Measurements from ENCODE around the gene SPHK1.

SPHK1 gene

DNA sequence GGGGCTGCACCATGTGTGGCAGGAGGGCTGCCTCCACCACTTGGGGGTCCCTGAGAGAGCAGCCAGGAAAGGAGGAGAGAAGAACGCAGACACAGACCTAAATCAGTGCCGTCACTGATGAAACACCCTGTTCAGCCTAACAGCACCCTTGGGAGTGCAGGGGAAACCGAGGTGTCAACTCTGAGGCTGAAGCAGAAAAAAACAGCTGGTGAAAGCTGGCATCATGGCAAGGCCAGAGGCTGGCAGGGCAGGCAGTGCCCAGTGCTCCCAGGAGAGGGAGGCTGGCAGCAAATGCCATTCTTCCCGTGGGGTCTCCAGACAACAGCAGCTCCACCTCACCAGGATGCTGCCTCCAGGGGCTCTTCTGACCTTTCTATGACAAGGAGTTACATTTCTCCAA lies 23.1 kb downstream of the SPHK1 start:
- peak overlapping the region; percentile 1; the same call in 1 of the 2 replicates for H3K27ac ChIP-seq
- no peak for DNase-seq (ENCODE audit: low spot score)
- no peak for TF ChIP-seq CTCF (conservative IDR thresholded peaks at IDR 0.05; ENCODE audit: low read depth)
- ChIA-PET CTCF (interaction anchor here (0.6 to 2.2 kb wide), 6 partner anchors 10 to 91 kb away, joined by 3 to 27 read pairs (median 6); no protein-coding TSS in a partner anchor), POLR2A (ENCODE audit: low non-redundant PET) (no interaction called here)

DNA sequence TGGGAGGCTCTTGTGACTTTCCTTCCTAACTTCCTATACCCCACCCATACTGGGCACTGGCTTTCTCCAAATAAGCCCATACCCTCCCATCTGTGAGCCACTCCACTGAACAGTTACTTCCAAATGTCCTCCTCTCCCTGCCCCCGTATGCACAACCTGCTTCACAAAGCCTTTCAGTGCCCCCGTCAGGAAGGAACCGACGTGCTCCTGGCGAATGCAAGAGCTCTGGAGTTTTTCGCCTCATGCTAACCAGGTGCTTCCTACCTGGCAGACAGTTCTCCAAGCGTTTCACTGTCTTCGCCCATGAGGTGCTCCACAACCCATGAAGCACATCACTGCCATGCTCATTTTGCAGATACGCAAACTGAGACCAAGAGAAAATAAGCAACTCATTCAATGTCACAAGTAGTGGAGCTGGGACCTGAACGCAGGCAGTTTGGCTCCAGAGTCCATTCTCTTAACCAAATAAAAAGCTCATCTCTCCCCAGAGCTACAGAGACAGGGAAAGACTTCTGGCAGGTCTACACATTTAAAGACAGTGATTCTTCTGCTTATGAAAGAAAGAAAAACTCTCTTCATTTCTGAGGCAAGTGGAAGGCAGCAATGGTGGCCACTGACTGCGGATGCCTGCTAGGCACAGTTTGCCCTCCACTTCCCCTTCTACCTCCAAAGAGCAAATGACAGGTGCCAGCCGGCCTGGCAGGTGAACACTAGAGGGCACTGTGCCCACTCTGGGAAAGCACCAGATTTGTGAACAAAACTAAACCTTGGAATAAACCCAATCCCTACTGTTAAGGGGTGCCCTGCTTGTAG lies 23.8 kb downstream of the SPHK1 start:
- peak overlapping the region; percentile 12; the same call in 1 of the 2 replicates for H3K27ac ChIP-seq
- ChIA-PET POLR2A (ENCODE audit: low non-redundant PET) (no interaction called here), CTCF (interaction anchor here (0.6 to 2.2 kb wide), 22 partner anchors 9 to 717 kb away, joined by 3 to 27 read pairs (median 4); no protein-coding TSS in a partner anchor)
- DNase-seq (ENCODE audit: low spot score) = peak; percentile 60
- TF ChIP-seq CTCF (conservative IDR thresholded peaks at IDR 0.05; ENCODE audit: low read depth) = peak; percentile 99

- H3K27ac ChIP-seq = no peak overlapping the region
- no peak for DNase-seq (ENCODE audit: low spot score)
- POLR2A ChIA-PET (ENCODE audit: low non-redundant PET) = no interaction called here
- TF ChIP-seq CTCF (conservative IDR thresholded peaks at IDR 0.05; ENCODE audit: low read depth) = no peak
- CTCF ChIA-PET = interaction anchor here (1.2 to 1.7 kb wide), 4 partner anchors 13 to 48 kb away, joined by 3 to 5 read pairs (median 4); no protein-coding TSS in a partner anchor
These were observed 26.0 kb downstream of the SPHK1 start for GRCh38 chr17:76410328-76410965.

DNA sequence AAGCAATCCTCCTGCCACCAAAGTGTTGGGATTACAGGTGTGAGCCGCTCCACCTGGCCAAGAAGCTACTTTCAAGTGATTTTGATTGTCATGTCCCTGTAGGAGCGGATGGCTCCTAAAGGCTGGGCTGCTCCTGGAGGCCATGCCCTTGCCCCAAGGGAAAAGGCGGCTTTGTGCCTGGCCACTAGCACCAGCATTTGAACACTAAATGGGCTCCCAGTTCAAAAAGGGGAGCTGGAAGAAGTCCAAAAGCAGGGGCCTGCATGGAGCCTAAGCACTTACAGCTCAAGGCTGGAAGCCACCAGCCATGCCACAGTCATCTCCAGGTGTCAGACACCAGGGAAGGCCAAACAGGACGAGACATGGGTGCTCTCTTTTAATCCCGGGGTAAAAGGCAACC lies 26.8 kb downstream of the SPHK1 start:
- no peak for DNase-seq (ENCODE audit: low spot score)
- peak overlapping the region; percentile 18 for H3K27ac ChIP-seq
- CTCF ChIA-PET = interaction anchor here (0.8 to 1.7 kb wide), 6 partner anchors 14 to 96 kb away, joined by 3 to 5 read pairs (median 3); no protein-coding TSS in a partner anchor
- POLR2A ChIA-PET (ENCODE audit: low non-redundant PET) = no interaction called here
- TF ChIP-seq CTCF (conservative IDR thresholded peaks at IDR 0.05; ENCODE audit: low read depth) = no peak

DNA sequence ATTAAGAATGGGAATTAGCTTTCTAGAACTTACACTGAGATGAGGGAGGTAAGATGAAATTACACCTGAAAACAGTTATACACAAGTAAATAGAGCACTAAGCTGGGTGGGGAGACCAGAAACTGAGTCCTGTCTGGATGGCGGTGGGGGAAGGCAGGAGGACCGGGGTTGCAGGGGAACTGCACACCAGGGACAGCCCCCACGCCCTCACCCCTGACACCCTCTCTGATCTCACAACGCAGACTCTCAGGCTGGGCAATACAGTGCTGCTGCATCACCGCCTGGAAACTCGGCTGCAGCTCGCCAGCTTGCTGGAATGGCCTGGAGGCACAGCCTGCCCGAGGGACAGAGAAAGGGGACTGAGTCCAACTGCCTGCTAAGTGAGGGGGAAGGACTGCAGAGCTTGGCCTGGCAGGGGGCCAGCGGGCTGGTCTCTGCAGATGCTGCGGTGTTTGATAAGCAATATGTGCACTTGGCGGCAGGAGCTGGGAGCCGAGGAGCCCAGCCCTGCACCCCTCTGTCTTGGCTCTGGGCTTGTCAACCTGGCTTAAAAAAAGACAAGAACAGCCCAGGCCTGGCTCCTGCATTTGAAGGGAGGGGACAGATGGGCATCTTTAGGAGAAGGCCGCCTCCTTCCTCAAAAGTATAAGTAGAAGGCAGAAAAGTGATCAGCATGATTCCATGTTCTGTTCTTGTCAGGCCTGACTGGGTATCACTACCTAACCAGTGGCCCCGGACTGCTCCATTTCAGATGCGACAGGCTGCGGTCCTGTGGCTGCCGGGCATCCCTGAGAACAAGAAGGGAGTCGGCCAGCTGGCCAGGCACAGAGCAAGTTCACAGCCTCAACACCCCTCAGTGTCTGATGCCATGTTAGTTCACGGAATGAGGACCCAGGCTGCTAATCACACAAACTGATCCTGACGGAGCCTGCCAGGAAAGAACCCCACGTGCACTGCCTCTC lies 30.2 kb downstream of the SPHK1 start:
- POLR2A ChIA-PET (ENCODE audit: low non-redundant PET) = no interaction called here
- CTCF ChIA-PET = interaction anchor here (0.6 to 2.0 kb wide), 4 partner anchors 17 to 470 kb away, joined by 3 to 9 read pairs (median 3); no protein-coding TSS in a partner anchor
- DNase-seq (ENCODE audit: low spot score) = no peak
- no peak for TF ChIP-seq CTCF (conservative IDR thresholded peaks at IDR 0.05; ENCODE audit: low read depth)
- peak overlapping the region; percentile 27; the same call in 1 of the 2 replicates for H3K27ac ChIP-seq

Data from RWPE1 (cell line).